Sciatic nerve (tissue), 2 donors: Measurements from ENCODE around the gene ARHGEF3. TPM values are rescaled to one million over a fixed set of nuclear protein-coding genes. Genes with fewer than 3 reads are reported as not detected.
"Not testable (repeated sequence)": the region's sequence is repeated elsewhere in the genome, so short reads cannot be mapped to it uniquely, and the experiment has no call there.

ENCODE experiments used
- ATAC-seq: fragments of 200-7000 bp; cut with Tn5 transposase; one replicate; pipeline ENCODE4 v1.9.1; 2020; ENCODE audit warnings: mild to moderate bottlenecking, moderate library complexity
- DNase-seq: peaks from one replicate; pipeline ENCODE4 v3.0.0-alpha.2; 2020; ENCODE audit warnings: low spot score
- intact Hi-C: fragments of 100-400 bp; cut with DNase I; formaldehyde crosslinking; loops from one replicate; pipeline ENCODE4 v1.14.2; 2022
- total RNA-seq: library from RNA; stranded (reverse); fragmentation: NEBNext Ultra II Directional; extraction: Animal tissue kit (Norgen Biotek cat#: 25700); gene quantifications from one replicate; pipeline ENCODE4 v1.2.1, GENCODE V29; 2021
- donor health status: DM: no; HTN: no; CAD: no.
- donor health status: DM: no; HTN: no; CAD: no.

The ARHGEF3 gene
- total RNA-seq, 1 donor from 2014 or later: 27.5 TPM

GRCh38 chr3:56702490-56703315 is 99.0 kb downstream of the ARHGEF3 start:
- DNase-seq (no peak), ATAC-seq (peak; percentile 84)
- intact Hi-C loops: loop anchor here (5.0 kb wide), 1 partner anchor 285 kb away; no protein-coding TSS in a partner anchor

- ATAC-seq: no peak
- no peak for DNase-seq
- intact Hi-C loops: loop anchor here (5.0 kb wide), 1 partner anchor 287 kb away; no protein-coding TSS in a partner anchor
Measured at GRCh38 chr3:56700151-56700550, 101.6 kb downstream of the ARHGEF3 start.

GRCh38 chr3:56694867-56695683 is 106.7 kb downstream of the ARHGEF3 start:
- ATAC-seq: no peak
- DNase-seq: no peak
- intact Hi-C loops: no loop called here

- DNase-seq: no peak
- intact Hi-C loops: no loop called here
- ATAC-seq: peak; percentile 79
Measured at GRCh38 chr3:56693750-56694149, 108.0 kb downstream of the ARHGEF3 start.

- DNase-seq, ATAC-seq, intact Hi-C loops: not testable (repeated sequence)
Measured at GRCh38 chr3:56692520-56693433, 109.0 kb downstream of the ARHGEF3 start.

GRCh38 chr3:56692001-56692365 is 109.8 kb downstream of the ARHGEF3 start:
- ATAC-seq, DNase-seq, intact Hi-C loops: not testable (repeated sequence)

GRCh38 chr3:56691165-56692000 is 110.4 kb downstream of the ARHGEF3 start:
- no peak for DNase-seq
- intact Hi-C loops: no loop called here
- ATAC-seq: no peak

- intact Hi-C loops: no loop called here
- ATAC-seq: no peak
Measured at GRCh38 chr3:56689303-56689702, 112.4 kb downstream of the ARHGEF3 start.

GRCh38 chr3:56688191-56688590 is 113.6 kb downstream of the ARHGEF3 start:
- intact Hi-C loops: no loop called here
- no peak for DNase-seq
- no peak for ATAC-seq

More at GRCh38 chr3:56689303-56689702, 112.4 kb downstream of the ARHGEF3 start:
- no peak for DNase-seq

- intact Hi-C loops: no loop called here
- no peak for DNase-seq
- no peak for ATAC-seq
Measured at GRCh38 chr3:56684029-56684428, 117.7 kb downstream of the ARHGEF3 start.

GRCh38 chr3:56683122-56683817 is 118.5 kb downstream of the ARHGEF3 start, which contains the start of gene TASOR:
Gene TASOR, minus strand, starts transcription at chr3:56683265. Its CDS starts 259 bp downstream, at chr3:56683006.
- DNase-seq: peak; percentile 90
- intact Hi-C loops: no loop called here
- ATAC-seq: peak; percentile 98

GRCh38 chr3:56682462-56683121 is 119.2 kb downstream of the ARHGEF3 start:
- intact Hi-C loops: no loop called here
- DNase-seq: peak; percentile 85
- ATAC-seq: peak; percentile 86

- DNase-seq (no peak), ATAC-seq (no peak)
- intact Hi-C loops: no loop called here
Measured at GRCh38 chr3:56681984-56682461, 119.7 kb downstream of the ARHGEF3 start.

GRCh38 chr3:56680054-56680580 is 121.6 kb downstream of the ARHGEF3 start:
- ATAC-seq (no peak), DNase-seq (no peak)
- intact Hi-C loops: no loop called here
